ENCODE measurements around the gene ME2. TPM values are rescaled to one million over a fixed set of nuclear protein-coding genes. Genes with fewer than 3 reads are reported as not detected.

ME2 gene
- total RNA-seq, 6 experiments from 2014 or later = 12.3 to 32.4 (median 19.5) TPM

- Histone ChIP-seq H3K27ac (no peak overlapping the region), H3K4me1 (peaks cover 0 to 6% (median 0%) of the 10 kb centered on the region in 4 donors), H3K36me3 (no peaks in the 10 kb centered on the region), H3K27me3 (no peaks in the 10 kb centered on the region), H3K4me3 (no peak overlapping the region), H3K9me3 (no peaks in the 10 kb centered on the region)
- DNase-seq = no peak
- intact Hi-C loops (cut with DNase I) = no loop called here
- no peak for TF ChIP-seq POLR2A (IDR thresholded peaks at IDR 0.05)
- WGBS (ENCODE audit: insufficient coverage, low coverage, low lambda C conversion rate, missing lambda C conversion rate) = 81% methylated on average over 2 of the region's 3 CpGs
- ATAC-seq = no peak
These were observed 34.0 kb upstream of the ME2 start for GRCh38 chr18:50844960-50845359.

GRCh38 chr18:50847192-50847591 lies 31.7 kb upstream of the ME2 start:
- no peaks in the 10 kb centered on the region for H3K9me3 ChIP-seq
- no peak for TF ChIP-seq POLR2A (IDR thresholded peaks at IDR 0.05)
- no peak for TF ChIP-seq CTCF (IDR thresholded peaks at IDR 0.05)
- no peak overlapping the region for H3K27ac ChIP-seq
- no peaks in the 10 kb centered on the region for H3K27me3 ChIP-seq
- WGBS (ENCODE audit: insufficient coverage, low coverage, low lambda C conversion rate, missing lambda C conversion rate) = 75% methylated on average over 4 of the region's 4 CpGs
- H3K4me3 ChIP-seq = no peak overlapping the region
- H3K36me3 ChIP-seq = no peaks in the 10 kb centered on the region
- DNase-seq = no peak
- H3K4me1 ChIP-seq = peaks cover 0 to 6% (median 0%) of the 10 kb centered on the region in 4 donors
- intact Hi-C loops (cut with DNase I) = no loop called here
- no peak for ATAC-seq

GRCh38 chr18:50848061-50848551 lies 30.8 kb upstream of the ME2 start:
- Histone ChIP-seq H3K36me3 (no peaks in the 10 kb centered on the region), H3K4me3 (no peak overlapping the region), H3K27me3 (no peaks in the 10 kb centered on the region), H3K4me1 (peaks cover 0 to 8% (median 0%) of the 10 kb centered on the region in 4 donors), H3K27ac (no peak overlapping the region), H3K9me3 (no peaks in the 10 kb centered on the region)
- DNase-seq = no peak
- peak in 2 of 4 donors; percentile 38 to 39 for ATAC-seq
- WGBS (ENCODE audit: insufficient coverage, low coverage, low lambda C conversion rate, missing lambda C conversion rate) = 78% methylated on average over 5 of the region's 7 CpGs
- no peak for TF ChIP-seq POLR2A (IDR thresholded peaks at IDR 0.05)
- TF ChIP-seq CTCF (IDR thresholded peaks at IDR 0.05) = no peak
- intact Hi-C loops (cut with DNase I) = no loop called here

- intact Hi-C loops (cut with DNase I) = no loop called here
- no peak for ATAC-seq
- no peak overlapping the region for H3K4me3 ChIP-seq
- no peaks in the 10 kb centered on the region for H3K9me3 ChIP-seq
- TF ChIP-seq CTCF (IDR thresholded peaks at IDR 0.05) (no peak), POLR2A (IDR thresholded peaks at IDR 0.05) (no peak)
- H3K27ac ChIP-seq = peak overlapping the region in 1 of 3 donors; percentile 22
- H3K36me3 ChIP-seq = no peaks in the 10 kb centered on the region
- 56% methylated on average over 1 of the region's 1 CpG for WGBS (ENCODE audit: insufficient coverage, low coverage, low lambda C conversion rate, missing lambda C conversion rate)
- DNase-seq = no peak
- no peaks in the 10 kb centered on the region for H3K27me3 ChIP-seq
- H3K4me1 ChIP-seq = peaks cover 0 to 17% (median 2%) of the 10 kb centered on the region in 4 donors
These were observed 29.9 kb upstream of the ME2 start for GRCh38 chr18:50848991-50849390.

DNA sequence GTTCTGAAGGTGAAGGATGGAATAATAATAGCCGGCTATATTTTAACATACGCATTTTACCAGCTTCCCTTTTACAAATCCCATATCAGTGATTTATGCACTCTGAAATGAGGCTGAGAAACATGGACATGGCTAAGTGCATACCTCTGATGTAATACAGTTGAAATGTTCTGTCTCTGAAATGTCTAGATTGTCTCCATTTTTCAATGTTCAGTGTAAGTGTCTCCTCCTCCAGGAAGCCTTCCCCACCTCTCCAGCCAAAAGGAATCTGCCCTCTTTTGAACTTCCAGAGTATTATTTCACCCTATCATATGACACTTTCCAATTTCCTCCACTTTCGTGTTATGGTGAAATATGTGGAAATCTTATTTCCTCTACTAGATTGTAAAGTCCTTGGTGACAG lies 29.5 kb upstream of the ME2 start:
- TF ChIP-seq POLR2A (IDR thresholded peaks at IDR 0.05) (no peak), CTCF (IDR thresholded peaks at IDR 0.05) (no peak)
- intact Hi-C loops (cut with DNase I) = no loop called here
- no peak overlapping the region for H3K27ac ChIP-seq
- no peaks in the 10 kb centered on the region for H3K27me3 ChIP-seq
- peaks cover 0 to 20% (median 4%) of the 10 kb centered on the region in 4 donors for H3K4me1 ChIP-seq
- H3K36me3 ChIP-seq = no peaks in the 10 kb centered on the region
- WGBS (ENCODE audit: insufficient coverage, low coverage, low lambda C conversion rate, missing lambda C conversion rate) = 46% methylated on average over 3 of the region's 3 CpGs
- ATAC-seq (peak in 2 of 4 donors; percentile 7 to 22), DNase-seq (no peak)
- no peak overlapping the region for H3K4me3 ChIP-seq
- no peaks in the 10 kb centered on the region for H3K9me3 ChIP-seq
